HG03565 (cell line): ENCODE data around the gene AARSD1.
"Not testable (repeated sequence)": the region's sequence is repeated elsewhere in the genome, so short reads cannot be mapped to it uniquely, and the experiment has no call there.

Experiments
- ATAC-seq: cut with Tn5 transposase; IDR thresholded peaks from one replicate; pipeline ENCODE4 v1.9.1; 2021; ENCODE audit warnings: mild to moderate bottlenecking, moderate library complexity; ENCODE audit not compliant: unreplicated experiment

Gene AARSD1, protein sequence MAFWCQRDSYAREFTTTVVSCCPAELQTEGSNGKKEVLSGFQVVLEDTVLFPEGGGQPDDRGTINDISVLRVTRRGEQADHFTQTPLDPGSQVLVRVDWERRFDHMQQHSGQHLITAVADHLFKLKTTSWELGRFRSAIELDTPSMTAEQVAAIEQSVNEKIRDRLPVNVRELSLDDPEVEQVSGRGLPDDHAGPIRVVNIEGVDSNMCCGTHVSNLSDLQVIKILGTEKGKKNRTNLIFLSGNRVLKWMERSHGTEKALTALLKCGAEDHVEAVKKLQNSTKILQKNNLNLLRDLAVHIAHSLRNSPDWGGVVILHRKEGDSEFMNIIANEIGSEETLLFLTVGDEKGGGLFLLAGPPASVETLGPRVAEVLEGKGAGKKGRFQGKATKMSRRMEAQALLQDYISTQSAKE

GRCh38 chr17:42964161-42964932 is at the start of gene AARSD1:
Gene AARSD1 (minus strand): TSS chr17:42964454. CDS start chr17:42964440, 14 bp downstream.
- ATAC-seq = peak; percentile 80

DNA sequence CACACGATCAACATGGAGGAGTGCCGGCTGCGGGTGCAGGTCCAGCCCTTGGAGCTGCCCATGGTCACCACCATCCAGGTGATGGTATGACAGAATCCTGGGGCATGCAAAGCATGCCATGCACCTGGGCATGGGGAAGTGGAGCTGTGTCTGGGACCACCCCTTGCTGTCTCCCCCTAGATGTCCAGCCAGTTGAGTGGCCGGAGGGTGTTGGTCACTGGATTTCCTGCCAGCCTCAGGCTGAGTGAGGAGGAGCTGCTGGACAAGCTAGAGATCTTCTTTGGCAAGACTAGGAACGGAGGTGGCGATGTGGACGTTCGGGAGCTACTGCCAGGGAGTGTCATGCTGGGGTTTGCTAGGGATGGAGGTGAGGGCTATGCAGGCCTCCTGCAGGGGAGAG is 49.0 kb upstream of the AARSD1 start:
- ATAC-seq = no peak

GRCh38 chr17:43011728-43012472 is 47.6 kb upstream of the AARSD1 start:
- no peak for ATAC-seq

- ATAC-seq = no peak
Measured at GRCh38 chr17:43010667-43011308, 46.5 kb upstream of the AARSD1 start.

GRCh38 chr17:43006639-43007551 is 42.6 kb upstream of the AARSD1 start, which contains the start of gene IFI35:
Gene IFI35 (plus strand): TSS chr17:43006784. CDS start chr17:43006948, 164 bp downstream.
- peak; percentile 80 for ATAC-seq

GRCh38 chr17:43003542-43004172 is 39.4 kb upstream of the AARSD1 start:
- no peak for ATAC-seq

GRCh38 chr17:43000894-43001293 is 36.6 kb upstream of the AARSD1 start:
- ATAC-seq = not testable (repeated sequence)

- no peak for ATAC-seq
Measured at GRCh38 chr17:42999003-42999525, 34.8 kb upstream of the AARSD1 start.

DNA sequence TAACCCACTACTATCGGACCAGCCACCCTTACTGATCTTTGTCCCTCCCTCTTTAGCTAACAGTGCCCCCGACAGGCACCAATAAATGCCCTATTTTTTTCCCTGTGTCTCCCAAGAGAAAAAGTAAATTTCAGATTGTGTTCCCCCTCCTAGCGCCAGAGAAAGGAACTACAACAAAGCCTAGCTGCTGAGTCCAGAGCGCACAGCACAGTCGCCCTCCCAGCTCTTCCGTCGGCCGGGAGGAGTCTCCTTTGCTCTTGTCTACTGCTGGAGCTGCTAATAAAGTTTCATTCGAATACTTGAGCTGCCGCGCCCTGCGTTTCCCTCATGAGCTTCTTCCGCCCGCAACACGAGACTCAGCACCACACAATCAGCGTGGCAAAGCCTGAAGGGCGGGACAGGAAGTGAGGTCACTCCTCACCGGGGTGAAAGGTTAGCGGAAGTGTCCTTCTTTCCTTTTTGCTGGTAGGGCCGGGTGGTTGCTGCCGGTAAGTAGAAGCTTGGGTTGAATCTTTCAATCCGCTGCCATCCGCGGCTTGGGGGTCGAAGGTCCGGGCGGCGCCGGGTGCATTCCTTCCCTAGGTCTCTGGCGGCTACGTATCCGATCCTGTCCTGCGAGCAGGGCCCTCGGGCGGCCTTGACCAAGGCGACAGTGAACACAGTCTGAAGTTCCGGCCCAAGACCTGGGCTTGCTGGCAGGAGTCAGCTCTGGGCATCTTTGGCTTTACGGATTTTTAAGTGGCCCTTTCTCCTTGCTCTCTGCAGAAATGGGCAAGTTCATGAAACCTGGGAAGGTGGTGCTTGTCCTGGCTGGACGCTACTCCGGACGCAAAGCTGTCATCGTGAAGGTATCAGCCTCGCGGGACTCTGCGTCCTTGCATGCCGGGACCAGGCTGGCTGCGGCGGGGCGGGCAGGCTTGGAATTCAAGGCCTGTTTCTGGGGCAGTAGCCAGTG is 34.0 kb upstream of the AARSD1 start, which contains the start of gene RPL27:
Gene RPL27 (plus strand): TSS at position 436 of the 955 bp plus-strand sequence. CDS start 332 bp downstream, at position 768.
- ATAC-seq = peak; percentile 83

- ATAC-seq = no peak
Measured at GRCh38 chr17:42997390-42997983, 33.2 kb upstream of the AARSD1 start.

DNA sequence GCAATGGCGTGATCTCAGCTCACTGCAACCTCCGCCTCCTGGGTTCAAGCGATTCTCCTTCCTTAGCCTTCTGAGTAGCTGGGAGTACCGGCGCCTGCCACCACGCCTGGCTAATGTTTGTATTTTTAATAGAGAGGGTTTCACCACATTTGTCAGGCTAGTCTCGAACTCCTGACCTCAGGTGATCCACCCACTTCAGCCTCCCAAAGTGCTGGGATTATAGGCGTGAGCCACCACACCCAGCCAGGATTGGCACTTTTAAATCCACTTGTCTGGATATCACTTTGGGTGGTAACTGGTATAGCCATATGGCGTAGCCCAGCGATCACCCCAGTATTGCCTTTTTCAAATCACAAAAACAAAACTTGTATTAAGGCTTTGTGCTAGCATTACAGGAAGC is 29.7 kb upstream of the AARSD1 start:
- not testable (repeated sequence) for ATAC-seq

GRCh38 chr17:42992872-42993271 is 28.6 kb upstream of the AARSD1 start:
- no peak for ATAC-seq

DNA sequence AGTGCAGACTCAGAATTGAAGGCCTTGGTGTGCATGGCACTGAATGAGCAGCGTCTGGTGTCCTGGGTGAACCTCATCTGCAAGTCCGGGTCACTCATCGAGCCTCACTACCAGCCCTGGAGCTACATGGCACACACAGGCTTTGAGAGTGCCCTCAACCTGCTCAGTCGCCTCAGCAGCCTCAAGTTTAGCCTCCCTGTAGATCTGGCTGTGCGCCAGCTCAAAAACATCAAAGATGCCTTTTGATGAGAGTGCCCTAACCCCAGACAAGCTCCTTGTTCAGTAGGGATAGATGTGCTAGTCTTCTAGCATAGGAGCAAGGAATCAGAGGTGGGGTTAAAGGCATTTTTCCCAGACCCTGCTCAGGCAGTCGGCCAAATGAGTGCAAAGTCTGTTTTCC is 27.2 kb upstream of the AARSD1 start:
- no peak for ATAC-seq

DNA sequence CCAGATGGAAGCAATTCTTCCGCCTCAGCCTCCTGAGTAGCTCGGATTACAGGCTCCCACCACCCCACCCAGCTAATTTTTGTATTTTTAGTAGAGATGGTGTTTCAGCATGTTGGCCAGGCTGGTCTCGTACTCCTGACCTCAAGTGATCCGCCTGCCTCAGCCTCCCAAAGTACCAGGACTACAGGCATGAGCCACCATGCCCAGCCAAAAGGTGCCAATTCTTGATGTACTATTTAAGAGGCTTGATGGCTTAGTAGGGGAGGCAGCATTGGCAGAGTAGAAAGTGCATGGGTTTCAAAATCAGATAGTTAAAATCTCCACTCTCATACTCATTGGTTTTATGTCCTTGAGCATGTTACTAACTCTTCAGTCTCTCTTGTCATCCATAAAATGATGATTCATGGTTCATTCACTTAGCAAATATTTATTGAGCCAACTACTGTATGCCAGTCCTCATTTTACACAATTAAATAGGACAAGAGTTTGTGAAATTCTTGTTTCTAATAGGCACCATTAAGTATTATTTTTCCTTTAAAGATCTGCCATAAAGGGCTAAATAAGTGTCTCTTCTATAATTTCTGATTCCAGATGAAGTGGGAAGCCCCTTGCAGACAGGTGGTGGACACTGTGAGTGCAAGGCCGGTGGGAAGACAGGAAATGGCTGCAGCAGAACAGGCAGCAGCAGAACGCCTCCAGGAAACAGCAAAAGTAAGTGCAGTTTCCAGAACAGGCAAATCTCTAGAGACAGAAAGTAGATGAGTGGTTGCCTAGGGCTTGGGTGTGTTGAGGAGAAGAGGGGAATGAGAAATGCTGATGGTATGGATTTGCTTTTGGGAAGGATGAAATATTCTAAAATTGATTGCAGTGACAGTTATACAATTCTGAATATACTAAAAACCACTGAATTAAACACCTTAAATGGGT is 25.7 kb upstream of the AARSD1 start:
- no peak for ATAC-seq

GRCh38 chr17:42989141-42989540 is 24.9 kb upstream of the AARSD1 start:
- ATAC-seq = no peak

DNA sequence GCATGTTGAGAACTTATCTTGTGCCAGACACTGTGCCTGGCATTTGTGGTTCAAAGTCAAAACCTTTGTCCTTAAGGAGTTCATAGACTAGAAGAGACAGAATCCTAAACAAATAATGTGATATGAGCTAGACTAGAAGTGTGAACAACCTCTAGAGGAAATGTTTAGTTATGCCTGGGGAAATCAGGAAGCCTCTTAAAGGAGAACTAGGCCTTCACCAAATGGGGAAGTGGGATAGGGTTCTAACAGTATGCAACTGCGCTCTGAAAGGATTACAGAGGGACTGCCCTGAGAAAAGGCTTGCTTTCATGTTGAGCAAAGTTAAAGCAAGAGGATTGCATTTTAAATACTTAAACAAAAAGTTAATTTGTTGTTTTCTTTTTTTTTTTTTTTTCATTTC is 21.0 kb upstream of the AARSD1 start:
- ATAC-seq = peak; percentile 40
